Peyer's patch (tissue), 4 donors: ENCODE measurements around the gene TK2.

Source experiments
- POLR2A ChIP-seq, 2 donors: fragments of 450-650 bp; IDR thresholded peaks; one replicate each; pipeline ENCODE4 v1.5.1; 2017; ENCODE audit warnings: antibody characterized with exemption in 2 of 2, mild to moderate bottlenecking in 2 of 2, moderate library complexity in 2 of 2
- TF ChIP-seq, protein P1 (sequence below), 6 experiments: fragments of 450-650 bp in 4 of 6; fragments of 200-600 bp in 2 of 6; sonication (generic) in 1 of 6; IDR thresholded peaks; one replicate each; pipeline ENCODE4 v1.5.1; 2017 to 2019; ENCODE audit warnings: antibody characterized with exemption in 6 of 6, mild to moderate bottlenecking in 3 of 6, moderate library complexity in 1 of 6

DNA sequence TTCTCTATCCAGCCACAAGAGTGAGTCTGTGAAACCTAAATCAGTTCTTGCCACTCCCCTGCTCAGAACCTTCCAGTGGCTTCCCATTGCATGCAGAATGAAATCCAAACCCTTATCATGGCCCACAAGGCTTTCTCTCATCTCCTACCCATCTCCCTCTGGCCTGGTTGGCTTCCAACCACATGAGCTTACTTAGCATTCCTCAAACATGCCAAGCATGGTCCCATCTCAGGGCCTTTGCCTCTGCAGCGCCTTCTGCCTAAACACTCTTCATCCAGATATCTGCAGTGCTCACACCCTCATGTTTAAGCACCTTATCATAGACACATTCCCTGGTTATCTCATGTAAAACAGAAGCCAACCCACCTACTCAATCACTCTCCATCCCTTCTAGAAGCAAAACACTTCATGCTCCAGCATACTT lies 15.5 kb downstream of the TK2 start:
- TF ChIP-seq, protein P1, sequence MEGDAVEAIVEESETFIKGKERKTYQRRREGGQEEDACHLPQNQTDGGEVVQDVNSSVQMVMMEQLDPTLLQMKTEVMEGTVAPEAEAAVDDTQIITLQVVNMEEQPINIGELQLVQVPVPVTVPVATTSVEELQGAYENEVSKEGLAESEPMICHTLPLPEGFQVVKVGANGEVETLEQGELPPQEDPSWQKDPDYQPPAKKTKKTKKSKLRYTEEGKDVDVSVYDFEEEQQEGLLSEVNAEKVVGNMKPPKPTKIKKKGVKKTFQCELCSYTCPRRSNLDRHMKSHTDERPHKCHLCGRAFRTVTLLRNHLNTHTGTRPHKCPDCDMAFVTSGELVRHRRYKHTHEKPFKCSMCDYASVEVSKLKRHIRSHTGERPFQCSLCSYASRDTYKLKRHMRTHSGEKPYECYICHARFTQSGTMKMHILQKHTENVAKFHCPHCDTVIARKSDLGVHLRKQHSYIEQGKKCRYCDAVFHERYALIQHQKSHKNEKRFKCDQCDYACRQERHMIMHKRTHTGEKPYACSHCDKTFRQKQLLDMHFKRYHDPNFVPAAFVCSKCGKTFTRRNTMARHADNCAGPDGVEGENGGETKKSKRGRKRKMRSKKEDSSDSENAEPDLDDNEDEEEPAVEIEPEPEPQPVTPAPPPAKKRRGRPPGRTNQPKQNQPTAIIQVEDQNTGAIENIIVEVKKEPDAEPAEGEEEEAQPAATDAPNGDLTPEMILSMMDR (IDR thresholded peaks at IDR 0.05): no peak
- no peak for TF ChIP-seq POLR2A (IDR thresholded peaks at IDR 0.05)
